GM23248 (cell line): ENCODE measurements around the gene TTBK1.

Source experiments
- EZH2 ChIP-seq: fragments of 200-600 bp; sonication (generic); IDR thresholded peaks from 2 replicates; pipeline ENCODE4 v1.6.1; 2018; ENCODE audit warnings: antibody characterized with exemption, mild to moderate bottlenecking; ENCODE audit not compliant: insufficient read depth, poor library complexity, severe bottlenecking
- EZH2phosphoT487 ChIP-seq: fragments of 200-600 bp; sonication (generic); IDR thresholded peaks from 2 replicates; pipeline ENCODE4 v1.6.1; 2018; ENCODE audit warnings: antibody characterized with exemption, moderate library complexity, mild to moderate bottlenecking, low read depth; ENCODE audit not compliant: insufficient read depth

DNA sequence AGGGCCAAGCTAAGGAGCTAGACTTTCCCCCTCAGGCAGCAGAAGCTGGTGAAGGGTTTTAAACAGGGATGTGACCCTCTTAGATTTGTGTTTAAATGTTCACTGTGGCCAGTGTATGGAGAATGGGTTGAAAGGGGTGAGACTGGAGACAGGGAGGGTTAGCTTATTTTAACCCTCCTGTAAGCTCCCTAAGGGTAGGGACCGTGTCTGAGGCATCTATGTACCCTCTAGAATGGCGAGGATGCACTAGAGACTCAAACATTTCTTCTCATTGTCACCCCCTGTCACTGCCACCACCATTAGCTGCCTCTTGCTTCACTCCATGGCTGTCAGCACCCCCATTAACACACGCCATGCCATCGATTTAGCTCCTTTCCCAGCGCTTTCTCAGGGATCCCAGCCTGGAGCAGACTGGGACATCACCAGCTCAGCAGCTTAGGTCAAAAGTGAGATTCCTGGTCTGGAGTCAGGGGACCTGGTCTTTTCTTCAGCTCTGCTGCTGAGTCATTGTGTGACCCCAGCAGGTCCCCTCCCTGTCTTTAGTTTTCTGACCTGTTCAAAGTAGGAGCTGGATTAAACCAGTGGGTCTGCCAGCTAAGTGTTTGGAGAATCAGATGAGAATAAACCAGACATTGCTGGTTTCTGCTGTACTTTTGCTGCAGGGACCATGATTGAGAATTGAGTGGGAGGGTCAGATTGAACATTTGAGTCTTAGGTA, 53.7 kb downstream of the TTBK1 start:
- TF ChIP-seq EZH2 = no peak
- TF ChIP-seq EZH2phosphoT487 = no peak
